Loucy (cell line): ENCODE results near the gene GAPVD1.

Experiments used
- H2AFZ ChIP-seq: fragments of 200-600 bp; sonication (generic); 2 replicates; pipeline ENCODE4 v1.6.0; 2016; ENCODE audit warnings: antibody characterized with exemption, mild to moderate bottlenecking, low read length, moderate library complexity
- H3F3A ChIP-seq: fragments of 200-600 bp; 2 replicates; pipeline ENCODE4 v1.6.0; 2016; ENCODE audit warnings: antibody characterized with exemption, low read depth, mild to moderate bottlenecking
- H3K27me3 ChIP-seq: fragments of 200-600 bp; sonication (generic); 2 replicates; pipeline ENCODE4 v1.6.1; 2014; ENCODE audit warnings: low read length, mild to moderate bottlenecking; ENCODE audit not compliant: insufficient read depth, poor library complexity, severe bottlenecking
- H3K36me3 ChIP-seq: fragments of 200-600 bp; sonication (generic); 2 replicates; pipeline ENCODE4 v1.6.1; 2016; ENCODE audit warnings: low read length; ENCODE audit not compliant: insufficient read depth
- H3K4me1 ChIP-seq: fragments of 200-600 bp; sonication (generic); 2 replicates; pipeline ENCODE4 v1.5.1; 2014; ENCODE audit warnings: low read length, mild to moderate bottlenecking; ENCODE audit not compliant: insufficient read depth, poor library complexity, severe bottlenecking
- H3K4me2 ChIP-seq: fragments of 200-600 bp; sonication (generic); 2 replicates; pipeline ENCODE4 v1.6.0; 2014; ENCODE audit warnings: antibody characterized with exemption, low read length, low read depth, mild to moderate bottlenecking; ENCODE audit not compliant: poor library complexity, severe bottlenecking
- H3K4me3 ChIP-seq: fragments of 200-600 bp; sonication (generic); 2 replicates; pipeline ENCODE4 v1.5.1; 2014; ENCODE audit warnings: low read length, mild to moderate bottlenecking, mixed read lengths; ENCODE audit not compliant: poor library complexity, severe bottlenecking
- H3K79me2 ChIP-seq: fragments of 200-600 bp; sonication (generic); 2 replicates; pipeline ENCODE4 v1.6.1; 2014; ENCODE audit warnings: low read length; ENCODE audit not compliant: insufficient read depth
- H3K9ac ChIP-seq: fragments of 200-600 bp; sonication (generic); 2 replicates; pipeline ENCODE4 v1.6.0; 2014; ENCODE audit warnings: mild to moderate bottlenecking, low read depth, low read length, moderate library complexity; ENCODE audit not compliant: poor library complexity, severe bottlenecking
- H3K9me2 ChIP-seq: fragments of 200-600 bp; sonication (generic); replicated peaks from 2 replicates; pipeline ENCODE4 v1.6.1; 2016; ENCODE audit warnings: low read depth, low read length, mixed read lengths
- H3K9me3 ChIP-seq: fragments of 200-600 bp; sonication (generic); 2 replicates; pipeline ENCODE4 v1.6.1; 2014; ENCODE audit warnings: mild to moderate bottlenecking, antibody characterized with exemption, low read length, low read depth; ENCODE audit not compliant: insufficient read depth
- H4K20me1 ChIP-seq: fragments of 200-600 bp; sonication (generic); 2 replicates; pipeline ENCODE4 v1.6.0; 2014; ENCODE audit warnings: antibody characterized with exemption, low read length, mild to moderate bottlenecking; ENCODE audit not compliant: insufficient read depth, poor library complexity, severe bottlenecking
- CTCF ChIP-seq: fragments of 200-600 bp; sonication (generic); conservative IDR thresholded peaks from 2 replicates; pipeline ENCODE4 v1.5.1; 2014; ENCODE audit warnings: mild to moderate bottlenecking, antibody characterized with exemption, low read length
- EZH2phosphoT487 ChIP-seq: fragments of 200-600 bp; IDR thresholded peaks from 2 replicates; pipeline ENCODE4 v1.6.1; 2018; ENCODE audit warnings: antibody characterized with exemption, mild to moderate bottlenecking, moderate library complexity, borderline replicate concordance

GAPVD1 gene

GRCh38 chr9:125378778-125379177 is 117.2 kb downstream of the GAPVD1 start:
- H3K27me3 ChIP-seq, result no peaks in the 10 kb centered on the region
- TF ChIP-seq EZH2phosphoT487, result no peak
- TF ChIP-seq CTCF, result no peak
- H3K4me3 ChIP-seq, result no peak overlapping the region
- no peak overlapping the region for H3K9ac ChIP-seq
- H3K4me2 ChIP-seq, result no peak overlapping the region
- peaks cover 3% of the 10 kb centered on the region for H3K4me1 ChIP-seq
- H3K79me2 ChIP-seq, result no peaks in the 10 kb centered on the region
- no peaks in the 10 kb centered on the region for H3K36me3 ChIP-seq
- no peaks in the 10 kb centered on the region for H3K9me2 ChIP-seq
- H3F3A ChIP-seq, result no peaks in the 10 kb centered on the region
- H3K9me3 ChIP-seq, result no peaks in the 10 kb centered on the region
- H4K20me1 ChIP-seq, result no peaks in the 10 kb centered on the region
- H2AFZ ChIP-seq, result no peak overlapping the region

- H3K9ac ChIP-seq, result no peak overlapping the region
- no peaks in the 10 kb centered on the region for H4K20me1 ChIP-seq
- TF ChIP-seq CTCF, result no peak
- TF ChIP-seq EZH2phosphoT487, result no peak
- no peak overlapping the region for H3K4me3 ChIP-seq
- no peaks in the 10 kb centered on the region for H3K79me2 ChIP-seq
- no peaks in the 10 kb centered on the region for H3K36me3 ChIP-seq
- H3K4me2 ChIP-seq, result no peak overlapping the region
- H3K27me3 ChIP-seq, result no peaks in the 10 kb centered on the region
- H2AFZ ChIP-seq, result no peak overlapping the region
- H3K4me1 ChIP-seq, result peaks cover 3% of the 10 kb centered on the region
- H3K9me3 ChIP-seq, result no peaks in the 10 kb centered on the region
- H3K9me2 ChIP-seq, result no peaks in the 10 kb centered on the region
- H3F3A ChIP-seq, result no peaks in the 10 kb centered on the region
Measured at GRCh38 chr9:125379208-125379607, 117.6 kb downstream of the GAPVD1 start.

- Histone ChIP-seq H3K4me3 (no peak overlapping the region), H4K20me1 (no peaks in the 10 kb centered on the region), H2AFZ (no peak overlapping the region), H3K9ac (no peak overlapping the region), H3F3A (no peaks in the 10 kb centered on the region), H3K9me3 (no peaks in the 10 kb centered on the region), H3K79me2 (no peaks in the 10 kb centered on the region), H3K4me1 (no peaks in the 10 kb centered on the region), H3K36me3 (no peaks in the 10 kb centered on the region), H3K4me2 (no peak overlapping the region), H3K9me2 (no peaks in the 10 kb centered on the region), H3K27me3 (no peaks in the 10 kb centered on the region)
- TF ChIP-seq CTCF, result no peak
- TF ChIP-seq EZH2phosphoT487, result no peak
Measured at GRCh38 chr9:125380406-125380805, 118.8 kb downstream of the GAPVD1 start.
